K562 (cell line): Measurements from ENCODE around the gene HJV. TPM values are rescaled to one million over a fixed set of nuclear protein-coding genes. Genes with fewer than 3 reads are reported as not detected.
A peak's percentile ranks its signal among the peaks of the same experiment; 100 is the strongest.

ENCODE experiments used
- DIDO1 ChIP-seq: fragments of 450-650 bp; IDR thresholded peaks from 2 replicates; pipeline ENCODE4 v1.6.1; 2016; ENCODE audit warnings: low read depth, missing biosample characterization, missing genetic modification characterization
- ELK1 ChIP-seq: sonication (generic); formaldehyde crosslinking; IDR thresholded peaks from 2 replicates; pipeline ENCODE4 v1.8.1; 2022; ENCODE audit warnings: missing genetic modification reagents
- JUNB ChIP-seq: fragments of 450-650 bp; formaldehyde crosslinking; conservative IDR thresholded peaks from 2 replicates; pipeline ENCODE4 v1.4.0; 2020; ENCODE audit warnings: mild to moderate bottlenecking
- MTA2 ChIP-seq: fragments of 450-650 bp; IDR thresholded peaks from 2 replicates; pipeline ENCODE4 v1.6.1; 2016; ENCODE audit warnings: low read depth
- NCOA2 ChIP-seq, 2 experiments: fragments of 450-650 bp; IDR thresholded peaks; 2 replicates each; pipeline ENCODE4 v1.6.1; 2018; ENCODE audit warnings: mild to moderate bottlenecking in 2 of 2, moderate library complexity in 1 of 2; ENCODE audit not compliant: partially characterized antibody in 2 of 2
- NCOR1 ChIP-seq: fragments of 450-650 bp; IDR thresholded peaks from 2 replicates; pipeline ENCODE4 v1.6.1; 2016; ENCODE audit warnings: mild to moderate bottlenecking, moderate library complexity
- PHB ChIP-seq: fragments of 250-450 bp; sonication (Bioruptor Pico); IDR thresholded peaks from 2 replicates; pipeline ENCODE4 v1.5.0; 2021
- TAF9B ChIP-seq: fragments of 450-650 bp; IDR thresholded peaks from 2 replicates; pipeline ENCODE4 v1.6.1; 2018; ENCODE audit warnings: mild to moderate bottlenecking; ENCODE audit not compliant: partially characterized antibody
- TEAD2 ChIP-seq: fragments of 450-650 bp; IDR thresholded peaks from 2 replicates; pipeline ENCODE4 v1.6.1; 2016; ENCODE audit warnings: missing genetic modification characterization, control low read depth, missing compliant biosample characterization
- TEAD4 ChIP-seq, 2 experiments: sonication (generic) in 1 of 2; formaldehyde crosslinking in 1 of 2; IDR thresholded peaks; 2 replicates each; pipeline versions ENCODE4 v1.6.1 to v1.8.0; 2012 to 2022; ENCODE audit warnings: borderline replicate concordance in 1 of 2, inconsistent platforms in 1 of 2, low read length in 1 of 2, mild to moderate bottlenecking in 1 of 2, missing genetic modification reagents in 1 of 2
- TFAP4 ChIP-seq: sonication (generic); formaldehyde crosslinking; IDR thresholded peaks from 2 replicates; pipeline ENCODE4 v1.8.0; 2022; ENCODE audit warnings: missing genetic modification reagents, mild to moderate bottlenecking, moderate library complexity, borderline replicate concordance
- TRIM25 ChIP-seq: fragments of 450-650 bp; IDR thresholded peaks from 2 replicates; pipeline ENCODE4 v1.7.0; 2016; ENCODE audit warnings: borderline replicate concordance
- ZNF121 ChIP-seq: sonication (generic); formaldehyde crosslinking; conservative IDR thresholded peaks from 2 replicates; pipeline ENCODE4 v1.8.0; 2022; ENCODE audit warnings: missing genetic modification reagents
- ZNF143 ChIP-seq: sonication (generic); formaldehyde crosslinking; IDR thresholded peaks from 2 replicates; pipeline ENCODE4 v1.9.0; 2022; ENCODE audit warnings: mild to moderate bottlenecking, missing genetic modification reagents
- ZNF212 ChIP-seq: fragments of 450-650 bp; formaldehyde crosslinking; IDR thresholded peaks from 2 replicates; pipeline ENCODE4 v1.4.0; 2020; ENCODE audit warnings: mild to moderate bottlenecking
- ZNF583 ChIP-seq: fragments of 250-450 bp; sonication (Bioruptor Pico); IDR thresholded peaks from 2 replicates; pipeline ENCODE4 v1.4.0; 2020
- ZNF592 ChIP-seq: fragments of 450-650 bp; IDR thresholded peaks from 2 replicates; pipeline ENCODE4 v1.6.1; 2017; ENCODE audit warnings: antibody characterized with exemption, mild to moderate bottlenecking
- ZNF778 ChIP-seq: fragments of 450-650 bp; formaldehyde crosslinking; IDR thresholded peaks from 2 replicates; pipeline ENCODE4 v1.4.0; 2020; ENCODE audit warnings: mild to moderate bottlenecking, moderate library complexity
- polyA plus RNA-seq, 8 experiments: library from polyadenylated mRNA; depleted of rRNA in 4 of 8; stranded (reverse) in 5 of 8; unstranded in 3 of 8; fragments of >200 nt; fragmentation: Nextera tagmentation in 2 of 8; fragmentation: Illumina TruSeq in 1 of 8; extraction: Ambion mirVana in 2 of 8; extraction: Trizol in 1 of 8; gene quantifications; 2 replicates each; pipeline versions ENCODE4 v1.2.1 to v1.2.3, GENCODE V29; 2011 to 2014; ENCODE audit warnings: inconsistent platforms in 1 of 8, missing spikeins in 1 of 8
- total RNA-seq, 7 experiments: library from RNA; depleted of rRNA in 6 of 7; stranded (reverse); fragments of >200 nt in 6 of 7; fragmentation: Illumina TruSeq in 2 of 7; extraction: Trizol in 2 of 7; gene quantifications; 2 replicates each; pipeline versions ENCODE4 v1.2.1 to v1.2.3, GENCODE V29; 2011 to 2021; ENCODE audit warnings: low replicate concordance in 1 of 7

HJV gene
- total and polyA plus RNA-seq, 9 of the 15 experiments (the other 6 are each of a cell fraction or from before 2014, with no cell fraction given): 1.0 to 6.6 (median 2.4) TPM

- TF ChIP-seq TEAD4 (IDR thresholded peaks at IDR 0.05; ENCODE audit: low read length): peak; percentile 32; the same call in 1 of the 2 replicates
- TF ChIP-seq TEAD4 (CRISPR knock-in tag; IDR thresholded peaks at IDR 0.05; ENCODE audit: borderline replicate concordance): no peak
- no peak for TF ChIP-seq MTA2
- TF ChIP-seq NCOA2 (IDR thresholded peaks at IDR 0.05; ENCODE audit: partially characterized antibody in 2 of 2): peak in 1 of 2 experiments; percentile 22
- no peak for TF ChIP-seq ZNF583 (CRISPR knock-in tag)
- TF ChIP-seq TRIM25: no peak
- TF ChIP-seq NCOR1: 0 out of 2 replicates have a peak, but pooled peaks have one; percentile 18
- no peak for TF ChIP-seq ZNF212 (CRISPR knock-in tag)
- TF ChIP-seq TAF9B: no peak
- TF ChIP-seq PHB (CRISPR knock-in tag): no peak
- TF ChIP-seq TFAP4 (CRISPR knock-in tag): no peak
- TF ChIP-seq ZNF778: no peak
- TF ChIP-seq ZNF143: no peak
- TF ChIP-seq ELK1 (CRISPR knock-in tag): no peak
- peak; percentile 44; the same call in 1 of the 2 replicates for TF ChIP-seq ZNF592
- no peak for TF ChIP-seq ZNF121
- no peak for TF ChIP-seq JUNB (CRISPR knock-in tag)
- TF ChIP-seq DIDO1: no peak
- TF ChIP-seq TEAD2 (tag): no peak
Observed at GRCh38 chr1:146012703-146013558, 8.6 kb downstream of the HJV start (continued).
